Endometrium (tissue), 2 donors: Measurements from ENCODE around the gene PRKN.
"Not testable (repeated sequence)": the region's sequence is repeated elsewhere in the genome, so short reads cannot be mapped to it uniquely, and the experiment has no call there.

ENCODE experiments used
- FAIRE-seq: peaks from 2 replicates; lab custom pipeline; 2012; peaks lifted over from hg19 to GRCh38; lab: Jason Lieb, UNC
- donor health status: control.
- donor health status: control.

PRKN gene

GRCh38 chr6:161542346-161542980, 1185.1 kb downstream of the PRKN start:
- no peak for FAIRE-seq

- FAIRE-seq = no peak
Observed at GRCh38 chr6:161540532-161540931, 1187.0 kb downstream of the PRKN start.

GRCh38 chr6:161536224-161536630, 1191.3 kb downstream of the PRKN start:
- no peak for FAIRE-seq

- no peak for FAIRE-seq
Observed at GRCh38 chr6:161534264-161534873, 1193.2 kb downstream of the PRKN start.

GRCh38 chr6:161533266-161533665, 1194.3 kb downstream of the PRKN start:
- no peak for FAIRE-seq

- FAIRE-seq = no peak
Observed at GRCh38 chr6:161532536-161532935, 1195.0 kb downstream of the PRKN start.

- FAIRE-seq = no peak
Observed at GRCh38 chr6:161526794-161527193, 1200.8 kb downstream of the PRKN start.

GRCh38 chr6:161523362-161523761, 1204.2 kb downstream of the PRKN start:
- no peak for FAIRE-seq

GRCh38 chr6:161522276-161522675, 1205.3 kb downstream of the PRKN start:
- FAIRE-seq = no peak

GRCh38 chr6:161511447-161512095, 1216.0 kb downstream of the PRKN start:
- no peak for FAIRE-seq

- FAIRE-seq = no peak
Observed at GRCh38 chr6:161508341-161508740, 1219.2 kb downstream of the PRKN start.

- no peak for FAIRE-seq
Observed at GRCh38 chr6:161507375-161507774, 1220.2 kb downstream of the PRKN start.

GRCh38 chr6:161503570-161503969, 1224.0 kb downstream of the PRKN start:
- no peak for FAIRE-seq

GRCh38 chr6:161498881-161499280, 1228.7 kb downstream of the PRKN start:
- FAIRE-seq = no peak

GRCh38 chr6:161498359-161498758, 1229.2 kb downstream of the PRKN start:
- FAIRE-seq = no peak

- no peak for FAIRE-seq
Observed at GRCh38 chr6:161496941-161497340, 1230.6 kb downstream of the PRKN start.

- not testable (repeated sequence) for FAIRE-seq
Observed at GRCh38 chr6:161496271-161496670, 1231.3 kb downstream of the PRKN start.

GRCh38 chr6:161494566-161494965, 1233.0 kb downstream of the PRKN start:
- no peak for FAIRE-seq

- FAIRE-seq = no peak
Observed at GRCh38 chr6:161493576-161494118, 1233.9 kb downstream of the PRKN start.

- no peak for FAIRE-seq
Observed at GRCh38 chr6:161489626-161490306, 1237.8 kb downstream of the PRKN start.

- no peak for FAIRE-seq
Observed at GRCh38 chr6:161487694-161488093, 1239.9 kb downstream of the PRKN start.

- no peak for FAIRE-seq
Observed at GRCh38 chr6:161487217-161487531, 1240.4 kb downstream of the PRKN start.
